ENCODE results near the gene ALDH3A1.

Gene ALDH3A1

DNA sequence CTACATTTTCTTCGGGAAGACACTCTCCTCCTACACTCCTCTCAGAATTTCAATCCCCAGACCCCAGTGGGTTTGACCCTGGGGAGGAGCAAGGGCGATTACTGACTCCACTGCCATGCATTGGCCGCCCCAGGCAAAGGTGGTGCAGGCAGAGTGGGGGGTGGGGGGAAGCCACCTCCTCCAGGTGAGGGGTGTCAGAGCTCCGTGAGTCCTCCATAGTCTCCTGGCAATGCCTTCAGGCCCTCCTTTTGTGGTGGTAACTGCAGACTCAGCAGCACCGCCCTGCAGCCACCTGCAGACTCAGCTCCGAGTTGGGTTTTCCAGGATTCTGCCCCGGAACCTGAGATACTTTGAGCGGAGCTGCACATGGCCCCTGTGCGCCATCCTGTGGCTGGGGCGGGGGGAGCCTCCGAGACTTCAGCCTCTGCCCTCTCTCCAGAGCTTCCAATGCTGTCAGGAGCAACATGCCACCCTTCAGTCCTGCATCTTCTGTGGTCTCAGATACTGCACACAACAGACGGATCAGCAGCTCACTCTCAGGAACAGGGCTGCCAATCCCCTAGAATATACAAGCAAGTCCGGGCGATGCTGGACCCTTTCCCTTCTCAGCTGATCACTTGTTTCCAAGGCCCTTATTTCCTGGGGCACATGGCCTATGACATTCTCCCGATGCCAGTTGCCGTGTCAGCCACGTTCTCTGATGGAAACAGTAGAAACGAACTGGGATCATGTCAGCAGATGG, 29.3 kb downstream of the ALDH3A1 start:
- DNase-seq: no peak

DNA sequence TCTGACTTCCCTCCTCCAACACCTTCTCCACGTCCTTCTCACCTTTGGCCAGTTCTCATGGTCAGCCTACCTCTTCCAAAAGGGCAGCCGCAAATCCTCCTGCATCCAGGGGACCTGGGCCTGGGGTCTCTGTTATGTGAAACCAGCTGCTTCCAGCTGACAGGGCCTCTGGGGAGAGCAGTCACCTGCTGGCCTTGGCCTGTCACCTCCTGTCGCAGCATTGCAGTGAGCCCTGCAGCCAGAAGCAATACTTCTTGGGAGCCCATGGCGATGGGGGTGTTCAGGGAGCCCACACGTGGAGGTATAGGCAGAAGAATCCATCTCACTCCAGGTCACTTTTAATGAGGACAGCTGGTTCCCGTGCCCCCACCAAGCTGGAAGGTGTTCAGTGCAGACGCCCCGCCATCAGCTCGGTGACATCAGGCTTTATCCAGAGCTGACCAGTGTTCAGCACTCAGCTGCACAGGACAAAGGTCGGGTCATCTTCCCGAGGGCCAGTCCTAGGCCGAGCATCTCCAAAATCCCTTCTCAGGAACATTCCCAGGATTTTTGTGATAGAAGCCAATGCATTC, 30.0 kb downstream of the ALDH3A1 start:
- no peak for DNase-seq

DNA sequence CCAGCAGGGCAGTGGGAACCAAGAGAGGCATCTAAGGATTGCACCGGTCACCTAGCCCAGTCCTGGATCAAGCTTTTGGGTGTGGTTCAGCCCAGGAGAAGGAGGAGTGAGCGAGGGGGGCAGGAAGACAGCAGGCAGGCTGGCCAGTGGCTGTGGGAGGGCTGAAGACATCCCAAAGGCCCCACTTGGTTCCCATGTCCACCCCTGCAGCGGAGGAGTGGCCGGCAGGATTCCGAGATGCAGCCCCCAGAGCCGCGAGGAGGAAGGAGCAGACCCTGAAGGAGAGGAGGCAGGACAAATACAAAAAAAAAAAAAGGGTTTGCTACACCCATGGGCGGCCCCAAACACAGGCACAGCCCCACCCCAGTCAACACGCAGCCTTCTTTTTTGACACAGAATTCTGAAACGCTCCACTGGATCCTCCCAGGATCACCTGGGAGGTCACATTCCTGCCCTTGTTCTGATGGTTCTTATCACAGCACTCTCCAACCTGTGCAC, 30.6 kb downstream of the ALDH3A1 start:
- no peak for DNase-seq

DNA sequence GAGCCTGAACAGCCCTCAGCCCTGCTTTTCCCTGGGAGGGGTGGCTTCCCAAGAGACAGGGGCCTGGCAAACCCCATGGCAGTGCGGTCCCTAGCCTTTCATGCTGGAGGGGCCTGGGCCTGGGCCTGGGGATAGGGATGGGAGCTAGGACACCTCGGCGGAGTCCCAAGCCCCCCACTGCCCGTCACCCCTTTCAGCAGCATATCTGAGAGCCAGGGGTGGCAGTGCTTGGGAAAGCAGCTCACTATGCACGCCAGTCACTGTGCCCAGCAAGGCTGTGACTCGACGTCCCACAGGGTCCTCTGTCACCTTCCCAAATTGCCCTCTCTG, 31.1 kb downstream of the ALDH3A1 start:
- no peak for DNase-seq

DNA sequence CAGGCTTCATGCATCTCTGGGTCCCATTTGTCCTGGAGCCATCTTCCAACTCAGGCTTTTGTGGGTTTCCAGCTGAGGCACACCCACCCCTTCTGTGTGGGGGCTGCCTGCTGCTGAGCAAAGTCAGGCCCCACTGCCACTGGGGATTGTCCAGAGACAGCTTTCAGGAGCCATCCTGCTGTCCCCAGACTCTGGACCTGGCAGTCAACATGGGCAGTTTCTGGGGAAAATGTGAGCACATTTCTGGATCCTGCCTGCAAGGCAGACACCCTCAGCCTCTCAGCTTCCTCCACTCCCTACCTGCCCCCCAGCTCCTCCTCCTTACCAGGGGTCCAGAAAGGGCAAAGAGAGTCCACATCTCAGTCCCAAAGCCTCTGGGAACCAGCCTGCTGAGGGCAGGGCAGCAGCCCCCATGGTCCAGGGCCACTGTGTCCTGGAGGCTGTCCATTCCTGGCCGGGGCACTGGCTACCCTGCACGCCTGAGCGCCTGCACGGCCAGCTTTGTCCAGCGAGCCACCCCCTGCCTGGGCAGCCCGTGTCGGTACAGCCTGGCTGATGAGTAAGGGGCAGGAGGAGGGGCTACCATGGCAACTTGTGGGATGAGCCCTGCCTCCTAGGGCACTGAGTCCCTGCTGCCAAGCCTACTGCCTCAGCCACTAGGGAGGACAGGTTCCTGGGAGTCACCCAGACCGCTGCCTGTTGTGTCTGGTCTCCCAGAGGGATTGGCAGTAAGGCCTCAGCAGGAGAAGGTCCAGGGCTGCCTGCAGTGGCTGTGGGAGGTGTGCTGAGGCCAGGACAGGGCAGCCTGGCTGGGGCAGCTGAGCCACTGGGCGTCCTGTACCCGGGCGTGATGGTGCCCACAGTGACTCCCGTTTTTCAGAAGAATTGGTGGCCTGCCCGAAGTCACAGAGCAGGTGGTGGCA, 31.7 kb downstream of the ALDH3A1 start, which contains the start of gene SLC47A2:
Gene SLC47A2 (minus strand): TSS at position 477 of the 923 bp plus-strand sequence. CDS start 29 bp downstream, at position 448.
- no peak for DNase-seq

DNA sequence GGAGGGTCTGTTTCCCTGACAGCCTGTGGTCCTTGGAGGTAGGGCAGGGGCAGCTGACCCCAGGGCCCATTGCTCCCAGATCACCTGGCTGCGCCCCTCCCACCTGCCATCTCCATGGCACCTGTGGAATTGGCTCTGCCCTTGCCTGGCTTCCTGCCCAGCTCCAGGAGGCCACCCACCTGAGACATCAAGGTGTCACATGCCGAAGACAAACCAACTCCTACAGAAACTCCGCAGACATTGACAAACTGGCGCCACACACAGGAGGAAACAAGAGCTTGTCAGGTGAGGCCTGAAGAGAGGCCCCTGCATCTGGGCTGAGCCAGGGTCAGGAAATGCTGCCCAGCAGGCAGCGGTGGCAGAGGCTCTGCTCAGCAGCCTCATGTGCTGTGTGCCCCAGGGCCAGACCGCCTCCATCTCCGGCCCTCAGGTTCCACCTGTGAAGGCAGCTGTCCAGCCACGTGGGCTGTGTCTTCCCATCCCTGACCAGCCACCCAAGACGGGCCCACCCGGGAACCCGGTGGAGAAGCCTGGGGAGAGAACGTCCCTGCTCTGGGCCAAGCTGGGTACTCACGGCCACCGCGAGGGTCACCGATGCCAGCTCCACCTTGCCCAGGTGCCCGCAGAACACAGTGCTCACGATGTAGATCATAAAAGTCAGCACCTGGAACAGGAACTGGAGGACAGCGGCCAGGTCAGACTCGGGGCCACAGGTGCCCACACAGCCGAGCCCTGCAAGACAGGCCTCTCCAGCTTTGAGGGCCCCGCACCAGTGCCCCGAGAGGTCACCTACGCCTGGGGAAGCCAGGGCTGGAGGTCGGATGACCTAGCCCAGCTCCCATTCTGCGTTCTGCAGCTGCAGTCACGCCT, 33.3 kb downstream of the ALDH3A1 start:
- no peak for DNase-seq

DNA sequence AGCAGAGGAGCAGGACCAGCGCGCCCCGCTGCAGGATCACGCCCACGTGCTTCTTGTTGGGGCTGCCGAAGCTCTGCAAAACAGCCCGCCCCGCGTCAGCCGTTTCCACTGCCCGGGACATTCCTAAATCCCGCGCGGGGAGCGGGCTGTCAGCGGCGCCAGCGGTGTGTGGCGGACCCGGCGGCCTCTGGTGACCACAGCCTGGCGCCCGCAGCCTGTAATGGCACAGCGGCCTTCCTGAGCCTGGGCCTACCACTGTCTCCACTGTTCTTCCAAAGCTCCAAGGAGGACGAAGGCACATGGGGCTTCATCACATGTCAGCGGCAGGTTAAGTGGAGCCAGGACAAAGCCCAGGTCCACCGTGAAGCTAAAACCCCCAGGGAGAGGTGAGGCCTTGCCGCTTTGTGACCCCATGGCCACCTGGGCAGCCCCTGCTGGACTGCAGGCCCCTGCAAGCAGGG, 34.2 kb downstream of the ALDH3A1 start:
- DNase-seq: no peak

DNA sequence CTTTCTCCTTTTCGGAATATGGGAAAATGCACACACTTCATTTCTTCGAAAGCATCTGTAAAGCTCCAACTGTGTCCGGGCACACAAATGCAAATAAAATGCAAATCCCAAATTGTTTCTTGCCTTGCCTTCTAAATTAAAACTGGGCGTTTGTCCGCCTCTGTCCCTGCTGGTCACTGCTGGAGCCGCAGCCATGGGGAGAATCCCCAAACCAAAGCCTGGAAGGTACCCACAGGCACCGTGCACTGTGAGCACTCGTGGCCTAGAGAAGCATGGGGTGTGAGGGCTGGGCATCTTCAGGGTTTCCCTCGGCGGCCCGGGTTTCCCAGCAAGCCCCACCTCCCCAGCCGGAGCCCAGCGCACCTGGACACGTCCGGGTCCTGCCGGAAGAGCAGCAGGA, 34.6 kb downstream of the ALDH3A1 start:
- DNase-seq: no peak

DNA sequence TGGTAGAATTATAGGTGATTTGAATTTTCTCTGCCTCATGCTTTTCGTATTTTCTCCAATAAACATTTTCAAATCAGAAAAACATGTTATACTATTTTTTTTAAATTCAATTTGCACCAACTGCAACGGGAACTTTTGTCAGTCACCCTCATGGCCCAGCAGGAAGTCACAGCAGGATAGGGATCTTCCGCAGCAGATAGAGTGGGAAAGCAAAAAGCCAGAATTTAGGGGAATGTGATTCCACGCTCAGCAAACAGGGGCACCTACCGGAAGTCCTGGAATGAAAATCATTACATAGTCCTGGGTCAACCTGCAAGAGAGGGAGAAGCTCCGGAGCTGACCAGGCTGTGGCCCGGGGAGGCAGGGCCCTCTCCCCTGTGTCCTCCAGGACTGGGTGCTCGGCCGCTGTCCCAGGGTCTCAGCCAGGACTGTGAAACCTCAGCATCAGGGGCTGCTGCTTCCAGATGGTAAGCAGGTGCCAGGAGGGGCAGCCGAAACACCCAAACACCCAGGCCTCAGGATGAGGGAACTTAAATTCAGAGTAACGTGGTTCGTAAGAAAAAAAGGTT, 35.6 kb downstream of the ALDH3A1 start:
- DNase-seq: no peak

DNA sequence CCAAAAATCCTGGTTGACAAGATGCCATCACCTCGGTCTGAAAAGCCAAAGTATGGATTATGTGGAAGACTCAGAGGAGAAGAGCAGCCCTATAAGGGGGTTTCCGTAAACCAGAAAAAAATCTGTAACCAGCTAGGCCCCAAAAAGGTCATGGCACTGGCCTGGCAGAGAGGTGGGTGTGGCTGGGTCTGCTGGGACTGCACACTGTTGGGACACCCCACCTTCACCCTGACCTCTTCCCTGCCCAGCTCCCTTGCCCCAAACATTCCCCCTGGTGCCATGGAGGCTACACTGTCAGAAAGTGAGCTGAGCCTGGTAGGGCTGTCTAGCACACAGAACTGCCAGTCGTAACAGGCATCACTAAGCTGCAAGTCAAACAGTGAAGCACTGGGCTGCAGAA, 38.3 kb downstream of the ALDH3A1 start:
- no peak for DNase-seq

DNA sequence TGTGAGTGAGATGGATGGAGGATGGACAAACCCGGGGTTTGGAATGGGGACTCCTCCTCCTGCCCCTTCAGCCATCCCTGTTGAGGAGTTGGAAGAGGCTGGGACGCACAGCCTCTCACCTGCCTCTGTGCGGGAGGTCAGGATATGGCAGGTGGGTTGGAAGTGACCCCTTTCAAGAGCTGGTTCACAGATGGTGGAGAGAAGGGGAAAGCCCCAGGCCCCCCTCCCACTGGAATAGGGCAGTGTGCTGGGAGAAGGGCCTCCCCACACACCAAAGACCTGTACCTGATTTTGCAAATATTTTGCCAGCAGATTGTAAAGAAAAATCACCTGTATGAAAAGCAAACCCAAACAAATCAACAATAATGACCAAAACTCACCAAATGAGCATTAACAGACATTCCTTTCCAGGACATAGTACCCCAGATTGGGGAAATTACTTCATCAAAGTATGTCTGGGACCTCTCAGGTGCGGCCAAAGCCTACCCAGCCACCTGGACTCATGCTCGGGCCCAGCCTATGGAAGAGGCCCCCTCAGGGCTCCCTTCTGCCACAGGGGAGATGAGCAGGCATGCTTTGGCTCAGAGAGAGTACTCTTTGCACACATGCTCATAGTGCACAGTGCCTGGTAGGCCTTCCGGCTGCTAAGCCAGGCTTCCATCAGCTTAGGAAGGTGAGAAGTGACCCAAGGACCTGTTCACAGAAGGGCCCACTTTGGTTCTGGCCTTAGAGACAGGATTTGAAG, 39.5 kb downstream of the ALDH3A1 start:
- no peak for DNase-seq

DNA sequence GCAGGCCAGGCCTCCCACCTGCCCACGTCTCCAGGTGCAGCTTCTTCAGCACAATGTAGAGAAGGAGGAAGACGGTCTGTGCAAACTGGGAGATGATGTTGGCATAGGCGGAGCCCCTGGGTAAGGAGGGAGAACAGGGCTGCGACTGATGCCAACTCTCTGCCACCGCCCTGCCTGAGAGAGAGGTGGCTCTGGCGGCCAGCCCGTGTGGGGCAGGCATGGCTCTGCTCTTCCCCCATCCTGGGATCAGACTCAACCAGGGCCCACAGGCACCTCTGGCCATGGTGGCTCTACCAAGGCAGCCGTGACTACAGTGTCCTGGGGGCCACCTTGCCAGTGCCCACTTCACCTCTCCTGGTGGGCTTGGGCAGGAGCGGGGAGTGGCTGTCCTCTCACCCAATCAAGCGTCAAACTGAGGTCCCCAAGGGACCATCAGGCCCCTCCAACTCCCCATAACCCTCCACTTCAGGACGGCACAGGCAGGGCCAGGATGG, 40.3 kb downstream of the ALDH3A1 start:
- no peak for DNase-seq

DNA sequence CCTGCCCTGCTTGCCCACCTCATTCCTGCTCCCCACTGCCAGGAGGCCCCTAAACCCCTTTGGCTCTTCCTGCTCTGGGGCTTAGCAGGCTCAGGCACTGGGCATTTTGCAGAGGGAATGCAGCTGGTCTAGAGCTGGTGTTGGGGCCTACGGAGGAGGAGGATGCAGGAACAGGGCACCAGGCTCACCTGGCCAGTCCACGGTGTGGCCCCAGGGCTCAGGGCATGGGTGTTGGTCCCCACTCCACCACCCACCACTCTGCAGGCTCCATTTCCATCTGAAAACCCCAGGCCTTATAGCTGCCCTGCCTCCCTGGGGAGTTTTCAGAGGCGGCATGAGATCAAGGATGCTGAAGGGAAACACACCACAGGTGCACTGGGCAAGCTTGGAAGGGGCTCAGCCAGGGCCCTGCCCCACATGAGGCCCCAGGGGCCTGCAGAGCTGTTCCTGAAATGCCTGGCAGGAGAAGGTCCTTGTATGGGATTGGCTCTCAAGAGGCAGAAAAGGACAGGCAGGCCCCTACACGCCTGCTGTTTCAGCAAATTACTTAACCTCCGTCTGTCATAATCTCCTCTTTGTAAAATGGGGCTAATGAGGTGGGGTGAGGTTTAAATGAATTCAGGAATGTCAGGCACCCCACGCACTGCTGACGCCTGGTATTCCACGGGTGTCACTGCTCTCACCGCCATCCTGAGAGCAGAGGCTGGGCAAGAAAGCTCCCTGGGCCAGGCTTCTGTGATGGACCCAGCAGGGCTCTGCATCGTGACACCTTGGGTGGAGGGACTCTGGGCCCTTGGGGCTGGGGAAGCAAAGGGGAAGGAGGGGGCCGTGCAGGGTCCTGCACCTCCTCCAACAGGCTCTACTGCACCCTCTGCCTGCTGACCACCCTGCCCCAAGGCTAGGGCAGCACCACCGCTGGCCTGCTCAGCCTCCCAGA, 41.0 kb downstream of the ALDH3A1 start:
- no peak for DNase-seq

DNA sequence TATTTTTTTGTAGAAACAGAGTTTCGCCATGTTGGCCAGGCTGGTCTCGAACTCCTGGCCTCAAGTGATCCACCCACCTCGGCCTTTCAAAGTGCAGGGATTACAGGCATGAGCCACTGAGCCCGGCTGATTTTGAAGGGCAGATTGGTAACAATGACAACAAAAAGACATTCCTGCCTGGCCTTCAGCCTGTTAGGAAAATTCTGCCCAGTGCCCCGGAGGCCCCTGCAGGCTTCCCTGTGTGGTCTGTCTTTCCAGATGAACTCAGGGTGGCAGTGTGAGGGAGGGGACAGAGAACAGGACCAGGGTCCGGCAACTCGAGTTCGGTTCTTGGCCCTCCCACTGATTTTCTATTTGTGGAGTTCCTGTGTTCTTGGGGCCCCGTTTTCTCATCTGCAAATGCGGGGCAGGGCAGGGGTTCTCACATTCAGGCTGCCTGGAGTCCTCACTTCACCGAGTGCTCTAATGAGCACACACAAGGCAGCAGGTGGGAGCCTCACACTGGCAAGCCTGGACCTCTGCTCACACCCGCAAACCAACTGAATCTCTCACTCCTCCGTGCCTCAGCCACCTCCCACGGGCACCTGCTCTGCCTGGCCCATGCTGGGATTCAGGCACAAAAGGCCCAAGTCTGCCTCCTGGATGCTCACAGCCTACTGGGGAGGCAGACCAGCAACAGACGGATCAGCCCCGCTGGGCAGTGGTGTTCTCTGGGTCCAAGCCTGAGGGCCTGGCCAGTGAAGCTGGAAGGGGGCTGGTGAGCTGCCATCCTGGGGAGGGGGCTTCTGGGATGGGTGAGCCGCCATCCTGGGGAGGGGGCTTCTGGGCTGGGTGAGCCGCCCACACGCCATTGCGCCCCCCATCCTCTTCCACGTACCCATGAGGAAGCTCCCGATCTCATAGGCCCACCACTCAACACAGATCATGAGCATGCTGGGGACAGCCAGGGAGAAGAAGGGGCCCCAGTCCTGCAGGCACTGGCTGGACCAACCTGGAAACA, 42.0 kb downstream of the ALDH3A1 start:
- DNase-seq: no peak

DNA sequence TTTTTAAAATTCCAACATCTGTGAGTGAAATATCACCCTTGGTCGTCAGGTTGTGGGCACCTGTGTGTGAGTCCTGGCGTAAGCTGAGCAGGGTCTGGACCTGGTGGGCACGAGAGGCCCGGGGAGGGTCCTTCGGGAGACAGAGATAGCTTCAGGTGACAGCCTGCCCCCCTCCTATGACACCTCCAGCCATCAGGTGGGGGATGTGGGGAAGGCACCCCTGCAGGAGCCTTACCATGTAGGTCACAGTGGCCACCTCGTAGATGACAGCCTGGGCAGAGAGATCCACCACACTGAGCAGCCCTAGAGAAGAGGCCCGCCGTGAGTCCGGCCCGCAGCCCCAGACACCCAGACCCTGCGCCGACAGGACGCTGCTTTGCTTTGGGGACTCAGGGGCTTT, 42.9 kb downstream of the ALDH3A1 start:
- no peak for DNase-seq

DNA sequence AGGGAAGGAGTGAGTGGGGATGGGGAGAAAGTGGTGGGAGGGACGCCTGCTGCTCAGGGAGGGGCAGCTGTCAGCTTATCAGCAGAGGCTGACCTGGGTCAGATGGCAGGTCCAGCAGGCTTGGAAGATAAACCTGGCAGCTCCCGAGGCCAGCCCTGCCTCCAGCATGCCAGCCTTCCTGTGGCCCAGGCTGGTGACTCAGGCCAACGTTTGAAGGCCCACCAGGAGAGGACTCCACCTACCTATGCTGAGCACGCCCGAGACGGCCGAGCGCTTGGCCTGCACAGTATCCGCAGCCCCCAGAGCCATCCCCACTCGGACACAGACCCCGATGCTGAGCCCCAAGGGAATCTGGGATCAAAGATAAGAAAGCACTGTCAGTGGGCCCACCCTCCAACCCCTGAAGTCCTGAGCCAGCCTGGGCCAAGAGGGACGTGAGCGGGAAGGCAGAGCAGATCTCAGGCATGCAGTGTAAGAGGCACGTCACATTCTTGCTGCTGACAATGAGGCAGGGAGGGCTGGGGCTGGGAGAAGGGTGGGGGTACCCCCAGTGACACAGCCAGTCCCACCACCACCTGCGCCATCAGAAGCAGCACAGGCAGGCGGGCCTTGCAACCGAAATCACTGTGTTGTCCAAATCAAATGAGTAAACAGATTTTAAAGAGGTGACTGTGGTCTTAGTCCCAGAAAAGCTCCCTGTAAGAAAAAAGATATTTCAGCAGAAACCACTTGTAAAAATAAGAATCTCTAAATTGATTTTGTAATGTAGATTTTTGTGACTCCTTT, 44.1 kb downstream of the ALDH3A1 start:
- DNase-seq: no peak

DNA sequence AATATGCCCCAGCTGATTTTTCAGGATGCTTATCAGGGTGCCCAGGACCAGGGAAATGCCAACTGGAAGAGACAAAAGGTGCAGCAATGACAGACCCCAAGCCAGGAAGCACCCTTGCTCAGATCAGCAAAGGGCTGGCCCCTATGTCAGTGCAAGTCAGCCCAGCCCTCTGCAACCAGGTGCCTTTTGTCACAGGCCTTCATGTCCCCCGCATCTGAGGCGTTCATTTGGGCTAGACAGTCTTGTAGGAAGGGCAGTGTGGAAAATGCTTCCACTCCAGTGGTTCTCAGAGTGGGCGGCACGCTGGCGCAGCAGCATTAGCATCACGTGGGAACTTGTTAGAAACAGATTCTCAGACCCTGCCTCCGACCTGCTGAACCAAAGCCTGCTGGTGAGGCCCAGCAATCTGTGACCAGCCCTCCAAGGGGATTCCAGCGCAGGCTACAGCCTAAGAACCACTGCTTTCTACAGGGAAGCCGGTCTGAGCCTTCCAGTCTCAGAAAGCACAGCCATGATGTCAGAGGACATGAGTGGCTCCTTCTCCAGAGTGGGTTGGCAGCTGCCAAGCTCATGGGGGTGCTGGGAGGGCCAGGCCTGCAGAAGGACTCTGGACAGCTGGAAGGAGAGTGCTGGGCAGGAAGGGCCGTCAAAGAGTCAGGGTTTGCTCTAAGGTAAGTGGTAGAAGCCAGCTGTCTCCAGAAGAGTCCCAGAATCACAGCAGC, 44.8 kb downstream of the ALDH3A1 start:
- DNase-seq: no peak

All from activated gamma-delta T cell treated with Interleukin-2 at 50 U/mL for 16 hours (primary cell).